Peyer's patch (tissue), 4 donors: ENCODE results near the gene TNFRSF13B.
A peak's percentile ranks its signal among the peaks of the same experiment; 100 is the strongest.

Source experiments
- CTCF ChIP-seq, 6 experiments: fragments of 450-650 bp in 4 of 6; fragments of 200-600 bp in 2 of 6; sonication (generic) in 1 of 6; IDR thresholded peaks; one replicate each; pipeline ENCODE4 v1.5.1; 2017 to 2019; ENCODE audit warnings: antibody characterized with exemption in 6 of 6, mild to moderate bottlenecking in 3 of 6, moderate library complexity in 1 of 6
- POLR2A ChIP-seq, 2 donors: fragments of 450-650 bp; IDR thresholded peaks; one replicate each; pipeline ENCODE4 v1.5.1; 2017; ENCODE audit warnings: antibody characterized with exemption in 2 of 2, mild to moderate bottlenecking in 2 of 2, moderate library complexity in 2 of 2

DNA sequence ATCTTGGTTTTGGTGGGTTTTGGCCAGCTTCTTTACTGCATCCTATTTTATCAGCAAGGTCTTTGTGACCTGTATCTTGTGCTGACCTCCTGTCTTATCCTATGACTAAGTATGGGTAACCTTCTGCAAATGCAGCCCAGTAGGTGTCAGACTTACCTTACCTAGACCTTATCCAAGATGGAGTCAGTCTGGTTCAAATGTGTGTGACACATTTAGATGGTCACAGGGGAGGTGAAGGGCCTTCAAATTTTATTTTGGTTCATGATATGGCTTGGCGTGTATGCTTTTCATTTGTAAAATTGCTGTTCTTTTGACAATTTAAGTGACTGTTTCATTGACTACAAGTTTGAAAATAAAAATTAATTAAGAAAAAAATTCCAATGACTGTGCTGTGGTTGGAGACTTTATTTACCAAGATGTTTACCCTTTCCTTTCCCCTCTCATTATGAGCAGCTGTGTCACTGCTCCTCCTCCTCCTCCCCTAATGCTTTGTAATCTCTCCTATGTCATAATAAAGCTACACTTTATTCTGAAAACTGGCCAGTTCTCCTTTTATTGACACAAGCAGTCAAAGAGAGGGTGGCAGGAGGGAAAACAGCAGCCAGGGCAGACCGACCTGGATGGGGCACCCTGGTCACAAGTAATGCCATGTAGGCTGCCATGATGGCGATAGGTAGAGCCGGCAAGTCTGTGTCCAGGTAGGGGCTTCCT, 49.4 kb downstream of the TNFRSF13B start:
- TF ChIP-seq CTCF (IDR thresholded peaks at IDR 0.05): peak in 3 of 6 experiments; percentile 16 to 32 (median 26)
- TF ChIP-seq POLR2A (IDR thresholded peaks at IDR 0.05): no peak
